HG03066 (cell line): ENCODE results near the gene LRRC58.
"Not testable (repeated sequence)": the region's sequence is repeated elsewhere in the genome, so short reads cannot be mapped to it uniquely, and the experiment has no call there.

Source experiments
- ATAC-seq: cut with Tn5 transposase; IDR thresholded peaks from one replicate; pipeline ENCODE4 v1.9.1; 2021; ENCODE audit warnings: low read depth; ENCODE audit not compliant: unreplicated experiment

LRRC58 gene

GRCh38 chr3:120348991-120349854 lies at the start of gene LRRC58:
Gene LRRC58, minus strand, starts transcription at chr3:120349354. Its CDS starts 111 bp downstream, at chr3:120349243.
- ATAC-seq = peak; percentile 82

GRCh38 chr3:120396469-120396868 lies 47.3 kb upstream of the LRRC58 start:
- ATAC-seq = no peak

DNA sequence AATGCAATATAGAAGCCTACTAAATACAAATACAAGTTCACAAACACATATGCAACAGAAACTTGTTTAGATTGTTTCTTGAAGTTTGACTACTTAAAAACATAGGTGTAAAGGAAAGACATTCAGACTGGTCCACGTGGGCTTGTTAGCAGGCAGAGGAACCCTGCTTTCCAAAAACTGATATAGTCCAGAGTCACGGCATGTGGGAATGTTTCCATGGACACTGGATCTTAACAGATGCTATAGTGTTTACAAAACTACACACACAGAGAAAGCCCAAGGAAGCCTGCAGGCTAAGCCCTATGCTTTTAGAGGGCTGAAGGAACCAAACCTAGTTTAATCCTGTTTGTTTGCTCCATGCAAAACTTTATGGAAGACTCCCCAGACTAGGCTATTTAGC lies 45.2 kb upstream of the LRRC58 start:
- ATAC-seq = no peak

GRCh38 chr3:120393761-120394160 lies 44.6 kb upstream of the LRRC58 start:
- no peak for ATAC-seq

DNA sequence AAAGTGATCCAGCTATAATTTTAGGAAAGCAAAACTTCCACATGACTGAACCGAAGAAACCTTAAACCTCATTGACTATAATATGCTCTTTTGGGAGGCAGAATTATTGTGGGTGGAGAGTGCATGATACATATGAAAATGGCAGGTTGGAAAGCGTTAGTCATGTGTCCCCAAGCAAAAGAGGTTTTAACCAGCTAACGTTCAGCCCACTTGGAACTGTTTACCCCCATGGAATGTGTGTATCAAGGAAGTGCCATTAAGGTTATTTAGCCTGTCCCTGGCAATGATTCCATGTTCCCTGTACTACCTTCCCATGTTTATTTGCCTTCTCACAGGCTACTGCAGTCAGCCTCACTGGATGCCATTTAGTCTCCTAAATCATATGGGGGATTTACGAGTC lies 44.1 kb upstream of the LRRC58 start:
- ATAC-seq = no peak

- no peak for ATAC-seq
These were observed 33.8 kb upstream of the LRRC58 start for GRCh38 chr3:120382941-120383447.

DNA sequence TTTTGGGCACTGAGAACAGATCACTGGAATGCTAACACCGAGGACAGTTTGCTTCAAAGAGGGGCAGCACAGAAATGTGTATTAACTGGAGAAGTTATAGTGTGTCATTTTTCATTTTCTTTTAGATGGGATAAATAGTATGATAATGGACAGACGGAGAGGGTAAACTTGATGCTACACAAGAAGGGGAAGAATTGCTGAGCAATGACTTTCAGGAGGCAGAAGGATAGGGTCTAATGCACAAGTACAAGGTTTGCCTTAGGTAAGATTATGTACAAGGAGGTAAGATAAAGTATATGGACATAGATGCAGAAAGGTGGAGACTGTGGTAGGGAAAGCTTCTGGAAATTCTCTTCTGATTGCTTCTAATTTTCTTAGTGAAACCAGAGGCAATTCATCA lies 32.3 kb upstream of the LRRC58 start:
- no peak for ATAC-seq

DNA sequence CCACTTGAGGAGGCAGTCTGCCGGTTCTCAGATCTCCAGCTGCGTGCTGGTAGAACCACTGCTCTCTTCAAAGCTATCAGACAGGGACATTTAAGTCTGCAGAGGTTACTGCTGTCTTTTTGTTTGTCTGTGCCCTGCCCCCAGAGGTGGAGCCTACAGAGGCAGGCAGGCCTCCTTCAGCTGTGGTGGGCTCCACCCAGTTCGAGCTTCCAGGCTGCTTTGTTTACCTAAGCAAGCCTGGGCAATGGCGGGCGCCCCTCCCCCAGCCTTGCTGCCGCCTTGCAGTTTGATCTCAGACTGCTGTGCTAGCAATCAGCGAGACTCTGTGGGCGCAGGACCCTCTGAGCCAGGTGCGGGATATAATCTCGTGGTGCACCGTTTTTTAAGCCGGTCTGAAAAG lies 28.8 kb upstream of the LRRC58 start:
- not testable (repeated sequence) for ATAC-seq

GRCh38 chr3:120370463-120370862 lies 21.3 kb upstream of the LRRC58 start:
- ATAC-seq = no peak

GRCh38 chr3:120369037-120369467 lies 19.9 kb upstream of the LRRC58 start:
- ATAC-seq = peak; percentile 87

DNA sequence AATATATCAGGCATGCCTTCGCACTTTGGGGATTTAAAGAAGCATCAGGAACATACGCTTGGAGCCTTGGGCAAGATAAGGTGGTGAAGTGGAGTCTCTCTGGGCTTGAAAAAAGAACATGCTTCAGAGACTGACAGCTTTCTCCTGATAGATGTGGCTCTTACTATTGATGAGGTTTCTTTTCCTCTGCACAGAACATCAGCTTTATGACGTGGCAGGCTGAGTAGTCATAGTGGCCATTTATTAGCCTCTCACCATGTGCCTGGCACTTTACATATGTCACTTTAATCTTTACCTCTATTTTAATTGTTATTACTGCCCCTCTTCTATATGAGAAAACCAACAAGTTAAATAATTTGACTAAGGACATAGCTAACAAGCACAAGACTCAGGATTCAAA lies 19.0 kb upstream of the LRRC58 start:
- ATAC-seq = no peak

GRCh38 chr3:120364821-120365220 lies 15.7 kb upstream of the LRRC58 start:
- ATAC-seq = no peak

- no peak for ATAC-seq
These were observed 14.9 kb upstream of the LRRC58 start for GRCh38 chr3:120364101-120364500.

DNA sequence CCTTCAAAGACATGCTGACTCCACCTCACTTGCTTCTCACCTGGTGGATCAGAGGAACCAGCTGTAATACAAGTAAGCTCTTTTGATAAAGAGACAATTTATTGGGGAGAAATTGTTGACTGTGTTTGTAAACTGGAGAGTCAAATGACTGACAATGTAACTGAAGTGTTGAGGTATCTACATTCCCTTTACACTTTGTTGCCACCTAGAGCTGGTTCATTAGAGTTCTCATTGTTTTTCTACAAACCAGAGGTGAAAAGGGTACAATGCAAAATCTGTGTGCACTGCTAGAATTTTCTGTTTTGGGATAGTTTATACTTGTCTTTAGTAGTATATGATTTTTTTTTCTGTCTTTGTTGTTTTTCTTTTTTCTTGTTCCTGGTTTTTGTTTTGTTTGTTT lies 8.7 kb upstream of the LRRC58 start:
- ATAC-seq = no peak

DNA sequence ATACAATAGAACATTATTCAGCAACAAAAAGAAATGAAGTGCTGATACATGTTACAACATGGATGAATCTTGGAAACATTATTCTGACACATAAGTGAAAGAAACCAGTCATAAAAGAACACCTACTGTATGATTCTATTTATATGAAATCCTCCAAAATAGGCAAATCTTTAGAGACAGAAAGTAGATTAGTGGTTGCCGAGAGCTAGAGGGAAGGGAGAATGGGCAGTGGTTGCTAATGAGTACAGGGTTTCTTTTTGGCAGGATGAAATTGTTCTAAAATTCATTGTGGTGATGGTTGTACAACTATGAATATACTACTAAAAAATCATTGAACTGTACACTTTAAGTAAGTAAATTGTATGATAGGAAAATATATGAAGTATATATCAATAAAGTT lies 6.3 kb upstream of the LRRC58 start:
- ATAC-seq = no peak

DNA sequence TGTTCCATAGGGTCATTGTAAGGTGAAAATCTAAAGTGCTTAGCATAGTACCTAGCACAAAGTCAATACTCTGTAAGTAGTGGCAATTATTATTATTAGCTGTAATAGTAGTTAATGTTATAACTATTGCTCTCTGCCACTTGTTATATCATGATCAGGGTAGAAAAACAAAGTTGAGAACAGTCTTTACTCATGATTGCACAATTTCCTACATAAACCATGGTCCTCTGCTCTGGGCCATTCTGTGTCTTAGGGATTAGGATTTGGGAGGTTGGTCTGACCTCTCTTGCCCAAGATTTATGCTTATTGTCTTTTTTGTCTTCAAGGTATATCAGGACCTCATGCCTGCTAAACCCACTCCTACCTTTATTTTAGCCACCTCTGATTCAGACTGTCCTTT lies 4.3 kb upstream of the LRRC58 start:
- ATAC-seq = no peak

DNA sequence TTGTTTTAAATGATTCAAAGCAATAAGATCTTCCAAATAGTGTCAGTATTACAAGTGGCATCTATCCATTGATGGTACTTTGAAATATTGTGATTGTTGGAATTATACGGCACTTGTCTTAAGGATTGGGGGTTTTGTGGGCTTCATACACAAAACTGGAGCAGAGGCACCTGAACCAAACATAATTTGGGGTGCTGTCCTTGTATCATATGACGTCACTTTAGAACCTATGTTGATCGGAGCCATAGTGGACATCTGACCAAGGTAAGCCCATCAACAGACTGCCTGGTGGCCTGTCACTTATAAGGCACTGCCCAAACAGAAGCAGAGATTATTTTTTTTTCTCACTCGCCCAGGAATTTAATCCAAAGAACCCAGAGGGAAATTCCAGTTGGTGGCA lies 2.9 kb upstream of the LRRC58 start:
- no peak for ATAC-seq

GRCh38 chr3:120350401-120350941 lies 1.3 kb upstream of the LRRC58 start:
- no peak for ATAC-seq

- no peak for ATAC-seq
These were observed 636 bp upstream of the LRRC58 start for GRCh38 chr3:120349855-120350125.

GRCh38 chr3:120348065-120348990 lies 826 bp downstream of the LRRC58 start:
- peak; percentile 45 for ATAC-seq

GRCh38 chr3:120344349-120344748 lies 4.8 kb downstream of the LRRC58 start:
- no peak for ATAC-seq
